Measurements from ENCODE around the gene CACNA1H. TPM values are rescaled to one million over a fixed set of nuclear protein-coding genes. Genes with fewer than 3 reads are reported as not detected.

CACNA1H gene
- total and polyA plus RNA-seq, 2 of the 4 experiments (the other 2 are of a cell fraction) = 1.6 to 5.8 TPM

- intact Hi-C loops (cut with micrococcal nuclease) = loop anchor here (2.0 kb wide), 1 partner anchor 47 kb away; no protein-coding TSS in a partner anchor
- Histone ChIP-seq H4K91ac (ENCODE audit: insufficient read depth, low read depth, low read length) (no peak overlapping the region), H2AK5ac (ENCODE audit: low read depth, low read length) (no peak overlapping the region), H3K27ac (ENCODE audit: insufficient read depth, low read length) (no peak overlapping the region), H3K4me3 (ENCODE audit: insufficient read depth, low read depth, low read length) (no peak overlapping the region), H2BK120ac (ENCODE audit: low read depth, low read length) (no peak overlapping the region), H2BK15ac (ENCODE audit: low read depth, low read length) (no peak overlapping the region), H3K14ac (replicated peaks; ENCODE audit: low read depth, low read length) (no peak overlapping the region), H3K4me2 (ENCODE audit: low read depth, low read length) (no peak overlapping the region), H3K9me3 (ENCODE audit: control insufficient read depth, insufficient read depth, low read length) (no peaks in the 10 kb centered on the region), H3K79me1 (ENCODE audit: low read depth in 1 of 2, low read length in 2 of 2) (no peaks in the 10 kb centered on the region), H2BK5ac (ENCODE audit: low read depth, low read length, poor library complexity, severe bottlenecking) (no peak overlapping the region), H2AK9ac (replicated peaks; ENCODE audit: low read depth, low read length, poor library complexity) (no peak overlapping the region), H3K56ac (ENCODE audit: extremely low read depth, insufficient read depth, low read length) (no peak overlapping the region), H3K9me1 (ENCODE audit: insufficient read depth, low read length) (no peaks in the 10 kb centered on the region), H3K36me3 (ENCODE audit: control insufficient read depth, insufficient read depth, low read length) (no peaks in the 10 kb centered on the region), H4K8ac (ENCODE audit: low read depth in 2 of 2, low read length in 2 of 2) (no peak overlapping the region), H4K20me1 (ENCODE audit: insufficient read depth, low read length) (no peaks in the 10 kb centered on the region; the same call in 1 of the 2 replicates), H2AFZ (replicated peaks; ENCODE audit: low read length, poor library complexity) (no peak overlapping the region), H3K4ac (ENCODE audit: low read depth, low read length) (no peak overlapping the region), H3K18ac (ENCODE audit: low read depth, low read length) (no peak overlapping the region), H2BK20ac (ENCODE audit: low read depth, low read length) (no peak overlapping the region), H3K4me1 (ENCODE audit: control insufficient read depth, insufficient read depth, low read length) (0 out of 2 replicates have a peak, but pooled peaks cover 2% of the 10 kb centered on the region), H4K5ac (ENCODE audit: low read depth, low read length) (no peak overlapping the region), H3K9ac (ENCODE audit: low read depth, low read length) (no peak overlapping the region), H3K27me3 (ENCODE audit: control insufficient read depth, insufficient read depth, low read length) (peaks cover 32% of the 10 kb centered on the region; the same call in 1 of the 2 replicates), H3K23ac (ENCODE audit: low read depth, low read length) (no peak overlapping the region)
- ATAC-seq (ENCODE audit: low read depth) (no peak), DNase-seq (no peak)
- TF ChIP-seq CHD1 (IDR thresholded peaks at IDR 0.05; ENCODE audit: low read depth, low read length) (no peak), POLR2A (IDR thresholded peaks at IDR 0.05; ENCODE audit: low read depth, low read length) (no peak)
- TF ChIP-seq, protein P1, sequence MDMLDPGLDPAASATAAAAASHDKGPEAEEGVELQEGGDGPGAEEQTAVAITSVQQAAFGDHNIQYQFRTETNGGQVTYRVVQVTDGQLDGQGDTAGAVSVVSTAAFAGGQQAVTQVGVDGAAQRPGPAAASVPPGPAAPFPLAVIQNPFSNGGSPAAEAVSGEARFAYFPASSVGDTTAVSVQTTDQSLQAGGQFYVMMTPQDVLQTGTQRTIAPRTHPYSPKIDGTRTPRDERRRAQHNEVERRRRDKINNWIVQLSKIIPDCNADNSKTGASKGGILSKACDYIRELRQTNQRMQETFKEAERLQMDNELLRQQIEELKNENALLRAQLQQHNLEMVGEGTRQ (IDR thresholded peaks at IDR 0.05; ENCODE audit: low read depth, low read length) = no peak
- 15% methylated on average over 7 of the region's 11 CpGs; no CpG with 5 or more reads in 1 of the 2 experiments for WGBS, 2 experiments (ENCODE audit: extremely low coverage in 2 of 2, insufficient read length in 1 of 2)
- BruUV-seq (replicated peaks) = no TSS peak
- CTCF ChIA-PET = interaction anchor here (0.9 kb wide), 1 partner anchor 388 kb away, joined by 3 read pairs; the partner anchor contains the start of gene METRN
- in situ Hi-C loops (cut with MboI; ENCODE audit: low sequenced_read_pairs) = no loop called here
- dilution Hi-C loops (cut with HindIII; ENCODE audit: low sequenced_read_pairs, unreplicated experiment) = no loop called here
- POLR2A ChIA-PET (ENCODE audit: unreplicated experiment) = no interaction called here
Measured at GRCh38 chr16:1103636-1103980, 49.3 kb upstream of the CACNA1H start.
